ENCODE data around the gene TSHZ1.
"Not testable (repeated sequence)": the region's sequence is repeated elsewhere in the genome, so short reads cannot be mapped to it uniquely, and the experiment has no call there.

Gene TSHZ1

GRCh38 chr18:75179819-75180600, 30.6 kb upstream of the TSHZ1 start:
- DNase-seq (ENCODE audit: low read depth in 4 of 4, low spot score in 1 of 4), result no peak

- no peak for DNase-seq (ENCODE audit: low read depth in 4 of 4, low spot score in 1 of 4)
These were observed 27.1 kb upstream of the TSHZ1 start for GRCh38 chr18:75183524-75183923.

- no peak for DNase-seq (ENCODE audit: low read depth in 4 of 4, low spot score in 1 of 4)
These were observed 26.6 kb upstream of the TSHZ1 start for GRCh38 chr18:75183973-75184493.

- DNase-seq (ENCODE audit: low read depth in 4 of 4, low spot score in 1 of 4), result no peak
These were observed 25.1 kb upstream of the TSHZ1 start for GRCh38 chr18:75185460-75185859.

GRCh38 chr18:75187702-75188101, 22.9 kb upstream of the TSHZ1 start:
- not testable (repeated sequence) for DNase-seq (ENCODE audit: low read depth in 4 of 4, low spot score in 1 of 4)

GRCh38 chr18:75189696-75190095, 20.9 kb upstream of the TSHZ1 start:
- DNase-seq (ENCODE audit: low read depth in 4 of 4, low spot score in 1 of 4), result no peak

GRCh38 chr18:75192899-75193298, 17.7 kb upstream of the TSHZ1 start:
- DNase-seq (ENCODE audit: low read depth in 4 of 4, low spot score in 1 of 4), result no peak

GRCh38 chr18:75198036-75198435, 12.6 kb upstream of the TSHZ1 start:
- DNase-seq (ENCODE audit: low read depth in 4 of 4, low spot score in 1 of 4), result no peak

GRCh38 chr18:75199327-75199726, 11.3 kb upstream of the TSHZ1 start:
- DNase-seq (ENCODE audit: low read depth in 4 of 4, low spot score in 1 of 4), result no peak

GRCh38 chr18:75200071-75200470, 10.5 kb upstream of the TSHZ1 start:
- no peak for DNase-seq (ENCODE audit: low read depth in 4 of 4, low spot score in 1 of 4)

GRCh38 chr18:75200605-75201280, 9.9 kb upstream of the TSHZ1 start:
- DNase-seq (ENCODE audit: low read depth in 4 of 4, low spot score in 1 of 4), result no peak

- DNase-seq (ENCODE audit: low read depth in 4 of 4, low spot score in 1 of 4), result no peak
These were observed 9.0 kb upstream of the TSHZ1 start for GRCh38 chr18:75201282-75202270.

- no peak for DNase-seq (ENCODE audit: low read depth in 4 of 4, low spot score in 1 of 4)
These were observed 7.8 kb upstream of the TSHZ1 start for GRCh38 chr18:75202696-75203365.

- DNase-seq (ENCODE audit: low read depth in 4 of 4, low spot score in 1 of 4), result no peak
These were observed 7.0 kb upstream of the TSHZ1 start for GRCh38 chr18:75203416-75204268.

GRCh38 chr18:75204269-75204731, 6.3 kb upstream of the TSHZ1 start:
- DNase-seq (ENCODE audit: low read depth in 4 of 4, low spot score in 1 of 4), result no peak

GRCh38 chr18:75204732-75205513, 5.7 kb upstream of the TSHZ1 start:
- no peak for DNase-seq (ENCODE audit: low read depth in 4 of 4, low spot score in 1 of 4)

- DNase-seq (ENCODE audit: low read depth in 4 of 4, low spot score in 1 of 4), result no peak
These were observed 5.0 kb upstream of the TSHZ1 start for GRCh38 chr18:75205514-75206132.
